Gastroesophageal sphincter (tissue), 4 donors: ENCODE results near the gene SHISA6. TPM values are rescaled to one million over a fixed set of nuclear protein-coding genes. Genes with fewer than 3 reads are reported as not detected.

Source experiments
- ATAC-seq: fragments of 150-250 bp; one replicate; pipeline ENCODE4 v1.9.1; 2016; ENCODE audit warnings: mild to moderate bottlenecking, moderate library complexity
- H3K27ac ChIP-seq, 4 donors: fragments of 200-600 bp; sonication (generic) in 3 of 4; 1 replicate in 3 of 4; 2 replicates in 1 of 4; pipeline ENCODE4 v1.5.1; 2016 to 2019
- H3K27me3 ChIP-seq: fragments of 200-600 bp; sonication (generic); one replicate; pipeline ENCODE4 v1.5.1; 2019
- H3K36me3 ChIP-seq, 2 donors: fragments of 200-600 bp; sonication (generic); one replicate each; pipeline ENCODE4 v1.5.1; 2019; ENCODE audit warnings: control low read depth in 1 of 2
- H3K4me1 ChIP-seq, 3 donors: fragments of 200-600 bp; sonication (generic); 1 replicate in 2 of 3; 2 replicates in 1 of 3; pipeline ENCODE4 v1.5.1; 2016 to 2019; ENCODE audit warnings: control low read depth in 2 of 3
- H3K4me3 ChIP-seq, 2 donors: fragments of 200-600 bp; sonication (generic); one replicate each; pipeline ENCODE4 v1.5.1; 2019; ENCODE audit warnings: mild to moderate bottlenecking in 1 of 2, moderate library complexity in 1 of 2
- H3K9me3 ChIP-seq, 3 donors: fragments of 200-600 bp; sonication (generic); one replicate each; pipeline ENCODE4 v1.5.1; 2017 to 2019; ENCODE audit warnings: control low read depth in 2 of 3
- EP300 ChIP-seq: sonication (generic); formaldehyde crosslinking; IDR thresholded peaks from one replicate; pipeline ENCODE4 v1.6.1; 2017; ENCODE audit warnings: antibody characterized with exemption, mild to moderate bottlenecking
- POLR2A ChIP-seq, 2 donors: fragments of 450-650 bp; IDR thresholded peaks; one replicate each; pipeline ENCODE4 v1.6.1; 2017; ENCODE audit warnings: antibody characterized with exemption in 2 of 2, mild to moderate bottlenecking in 2 of 2, moderate library complexity in 1 of 2
- POLR2AphosphoS5 ChIP-seq: sonication (generic); formaldehyde crosslinking; IDR thresholded peaks from one replicate; pipeline ENCODE4 v1.6.1; 2017; ENCODE audit warnings: antibody characterized with exemption
- WGBS, 2 donors: methylation state at CpG; one replicate each; pipeline ENCODE4 v1.1.5; 2018; ENCODE audit warnings: low coverage in 1 of 2; 5-methylcytosine and 5-hydroxymethylcytosine counted together
- total RNA-seq, 4 donors: library from RNA; depleted of rRNA; stranded (reverse); fragments of >200 nt; gene quantifications; one replicate each; pipeline ENCODE4 v1.1.0, GENCODE V29; 2016
- TF ChIP-seq, protein P1 (sequence below), 4 experiments: fragments of 200-600 bp in 2 of 4; fragments of 450-650 bp in 2 of 4; sonication (generic) in 1 of 4; IDR thresholded peaks; one replicate each; pipeline ENCODE4 v1.5.1; 2017 to 2019; ENCODE audit warnings: antibody characterized with exemption in 4 of 4, mild to moderate bottlenecking in 2 of 4, moderate library complexity in 2 of 4

Gene SHISA6
- total RNA-seq, 4 donors from 2014 or later = 0.31 to 1.5 (median 0.90) TPM

- H3K27me3 ChIP-seq = no peaks in the 10 kb centered on the region
- H3K36me3 ChIP-seq = no peaks in the 10 kb centered on the region
- TF ChIP-seq EP300 (no peak), POLR2AphosphoS5 (no peak), POLR2A (IDR thresholded peaks at IDR 0.05) (no peak)
- TF ChIP-seq, protein P1, sequence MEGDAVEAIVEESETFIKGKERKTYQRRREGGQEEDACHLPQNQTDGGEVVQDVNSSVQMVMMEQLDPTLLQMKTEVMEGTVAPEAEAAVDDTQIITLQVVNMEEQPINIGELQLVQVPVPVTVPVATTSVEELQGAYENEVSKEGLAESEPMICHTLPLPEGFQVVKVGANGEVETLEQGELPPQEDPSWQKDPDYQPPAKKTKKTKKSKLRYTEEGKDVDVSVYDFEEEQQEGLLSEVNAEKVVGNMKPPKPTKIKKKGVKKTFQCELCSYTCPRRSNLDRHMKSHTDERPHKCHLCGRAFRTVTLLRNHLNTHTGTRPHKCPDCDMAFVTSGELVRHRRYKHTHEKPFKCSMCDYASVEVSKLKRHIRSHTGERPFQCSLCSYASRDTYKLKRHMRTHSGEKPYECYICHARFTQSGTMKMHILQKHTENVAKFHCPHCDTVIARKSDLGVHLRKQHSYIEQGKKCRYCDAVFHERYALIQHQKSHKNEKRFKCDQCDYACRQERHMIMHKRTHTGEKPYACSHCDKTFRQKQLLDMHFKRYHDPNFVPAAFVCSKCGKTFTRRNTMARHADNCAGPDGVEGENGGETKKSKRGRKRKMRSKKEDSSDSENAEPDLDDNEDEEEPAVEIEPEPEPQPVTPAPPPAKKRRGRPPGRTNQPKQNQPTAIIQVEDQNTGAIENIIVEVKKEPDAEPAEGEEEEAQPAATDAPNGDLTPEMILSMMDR (IDR thresholded peaks at IDR 0.05) = no peak
- peaks cover 0 to 4% (median 0%) of the 10 kb centered on the region in 3 donors for H3K9me3 ChIP-seq
- no peak overlapping the region for H3K27ac ChIP-seq
- no peak overlapping the region for H3K4me3 ChIP-seq
- no peaks in the 10 kb centered on the region for H3K4me1 ChIP-seq
- 31 to 52% methylated on average over 11 to 15 of the region's 15 CpGs for WGBS, 2 donors
- no peak for ATAC-seq
These were observed 37.4 kb downstream of the SHISA6 start for GRCh38 chr17:11278186-11278991.

DNA sequence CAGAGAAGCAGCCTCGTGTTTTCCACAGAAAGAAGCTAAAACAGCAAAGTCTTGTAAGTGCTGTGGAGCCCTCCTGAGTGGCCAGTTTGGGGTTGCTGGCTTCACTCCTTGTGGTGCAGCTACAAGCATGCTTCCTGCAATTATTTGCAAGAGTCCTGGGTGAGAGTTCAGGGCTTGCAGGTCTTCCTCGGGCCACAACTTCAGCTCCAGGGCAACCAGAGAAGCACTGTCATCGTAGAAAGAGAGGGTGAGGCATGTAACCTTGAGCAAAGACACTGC is 37.9 kb downstream of the SHISA6 start:
- 39 to 77% methylated on average over 2 to 3 of the region's 3 CpGs for WGBS, 2 donors
- H3K27ac ChIP-seq = no peak overlapping the region
- TF ChIP-seq, protein P1 (IDR thresholded peaks at IDR 0.05) = no peak
- TF ChIP-seq POLR2A (IDR thresholded peaks at IDR 0.05) (no peak), EP300 (no peak), POLR2AphosphoS5 (no peak)

DNA sequence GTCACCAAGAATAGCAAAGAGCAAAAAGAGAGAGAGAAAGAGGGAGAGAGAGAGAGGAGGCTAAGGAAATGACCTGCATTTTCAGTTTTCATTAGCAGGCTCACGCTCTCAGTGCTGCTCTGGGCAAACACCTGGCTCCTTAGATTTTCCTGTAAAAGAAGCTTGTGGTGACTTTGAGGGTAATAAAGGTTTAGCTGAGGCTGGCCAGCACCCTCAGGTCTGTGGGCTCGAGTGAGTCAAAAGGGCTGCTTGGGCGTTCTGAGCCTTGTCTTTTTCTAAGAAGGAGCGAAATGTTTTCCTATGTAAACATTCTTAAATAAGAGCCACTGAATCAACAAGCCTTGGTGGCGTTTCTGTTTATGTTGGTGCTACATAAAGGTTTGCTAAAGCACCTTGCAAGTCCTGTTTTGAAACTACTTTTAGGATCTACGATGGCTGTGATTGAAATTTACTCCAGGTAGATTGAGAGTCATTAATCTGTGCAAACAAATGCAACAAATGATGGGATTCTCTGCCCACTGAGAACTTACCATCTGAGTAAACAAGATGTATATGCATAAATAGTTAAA is 38.8 kb downstream of the SHISA6 start:
- no peaks in the 10 kb centered on the region for H3K4me1 ChIP-seq
- no peak overlapping the region for H3K4me3 ChIP-seq
- H3K36me3 ChIP-seq = no peaks in the 10 kb centered on the region
- 63 to 70% methylated on average over 6 of the region's 6 CpGs for WGBS, 2 donors
- no peak for TF ChIP-seq EP300
- TF ChIP-seq, protein P1 (IDR thresholded peaks at IDR 0.05) = no peak
- TF ChIP-seq POLR2A (IDR thresholded peaks at IDR 0.05) = no peak
- no peak for TF ChIP-seq POLR2AphosphoS5
- no peak for ATAC-seq
- H3K27me3 ChIP-seq = no peaks in the 10 kb centered on the region
- peaks cover 0 to 11% (median 2%) of the 10 kb centered on the region in 3 donors for H3K9me3 ChIP-seq
- H3K27ac ChIP-seq = no peak overlapping the region

More for the DNA sequence above, 37.9 kb downstream of the SHISA6 start:
- Histone ChIP-seq H3K9me3 (peaks cover 0 to 4% (median 0%) of the 10 kb centered on the region in 3 donors), H3K36me3 (no peaks in the 10 kb centered on the region), H3K4me3 (no peak overlapping the region), H3K4me1 (no peaks in the 10 kb centered on the region), H3K27me3 (no peaks in the 10 kb centered on the region)
- ATAC-seq = no peak

GRCh38 chr17:11282586-11282985 is 41.6 kb downstream of the SHISA6 start:
- no peaks in the 10 kb centered on the region for H3K4me1 ChIP-seq
- peaks cover 6% of the 10 kb centered on the region for H3K27me3 ChIP-seq
- no peak overlapping the region for H3K27ac ChIP-seq
- 93 to 100% methylated on average over 2 of the region's 2 CpGs for WGBS, 2 donors
- TF ChIP-seq POLR2AphosphoS5 = no peak
- TF ChIP-seq, protein P1 (IDR thresholded peaks at IDR 0.05) = no peak
- TF ChIP-seq EP300 = no peak
- no peak for TF ChIP-seq POLR2A (IDR thresholded peaks at IDR 0.05)
- ATAC-seq = no peak
- no peaks in the 10 kb centered on the region for H3K36me3 ChIP-seq
- H3K9me3 ChIP-seq = peaks cover 0 to 8% (median 2%) of the 10 kb centered on the region in 3 donors
- no peak overlapping the region for H3K4me3 ChIP-seq

DNA sequence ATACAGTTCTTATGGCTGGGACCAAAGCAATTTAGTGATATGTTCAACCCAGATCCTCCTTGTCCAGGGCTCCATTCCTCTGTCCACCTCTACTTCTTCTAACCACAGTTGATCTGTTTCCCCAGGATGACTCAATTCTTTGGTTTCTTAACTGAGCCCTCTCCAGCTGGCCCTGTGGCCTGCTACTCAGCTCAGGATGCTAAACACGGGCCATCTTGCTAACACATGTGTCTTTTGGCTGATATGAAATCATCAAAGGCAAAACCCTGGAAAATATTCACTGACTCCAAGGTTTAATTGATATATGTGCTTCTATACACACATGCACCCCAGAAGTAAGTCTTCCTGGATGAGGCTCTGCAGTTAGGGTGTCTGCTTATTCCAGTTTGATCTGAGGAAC is 43.8 kb downstream of the SHISA6 start:
- 30 to 83% methylated on average over 1 of the region's 1 CpG for WGBS, 2 donors
- H3K4me3 ChIP-seq = no peak overlapping the region

More for the DNA sequence above, 43.8 kb downstream of the SHISA6 start:
- Histone ChIP-seq H3K4me1 (no peaks in the 10 kb centered on the region), H3K36me3 (no peaks in the 10 kb centered on the region), H3K27ac (no peak overlapping the region), H3K27me3 (peaks cover 6% of the 10 kb centered on the region), H3K9me3 (peaks cover 0 to 7% (median 2%) of the 10 kb centered on the region in 3 donors)
- ATAC-seq = no peak
- TF ChIP-seq POLR2AphosphoS5 = no peak
- TF ChIP-seq EP300 = no peak
- TF ChIP-seq, protein P1 (IDR thresholded peaks at IDR 0.05) = no peak
- TF ChIP-seq POLR2A (IDR thresholded peaks at IDR 0.05) = no peak
